IMR-90 (cell line): ENCODE measurements around the gene FBXL16. TPM values are rescaled to one million over a fixed set of nuclear protein-coding genes. Genes with fewer than 3 reads are reported as not detected.
"Not testable (repeated sequence)": the region's sequence is repeated elsewhere in the genome, so short reads cannot be mapped to it uniquely, and the experiment has no call there.

Source experiments
- ATAC-seq: fragments of 200-7000 bp; cut with Tn5 transposase; 2 replicates; pipeline ENCODE4 v1.9.1; 2020; ENCODE audit warnings: low read depth, mild to moderate bottlenecking, moderate library complexity
- BruUV-seq: library from RNA; stranded (reverse); fragments of 400-500 nt; replicated peaks from 2 replicates; lab custom pipeline; 2021; lab: Mats Ljungman, UMichigan
- CTCF ChIA-PET: fragments of 300-600 bp; formaldehyde crosslinking; extraction: SDS; loops from one replicate; lab custom pipeline; 2021; ENCODE audit warnings: antibody characterized with exemption; lab: Yijun Ruan, JAX
- POLR2A ChIA-PET: fragments of 300-600 bp; sonication (Branson Sonifier 250); formaldehyde crosslinking; loops from one replicate; lab custom pipeline; 2022; ENCODE audit warnings: antibody characterized with exemption; ENCODE audit not compliant: unreplicated experiment; lab: Charles Lee
- DNase-seq: peaks from one replicate; pipeline ENCODE4 v3.0.0; 2013
- H2AFZ ChIP-seq: replicated peaks from 2 replicates; pipeline ENCODE3; 2013; ENCODE audit warnings: low read length, mild to moderate bottlenecking; ENCODE audit not compliant: poor library complexity
- H2AK5ac ChIP-seq: 2 replicates; pipeline ENCODE4 v1.6.1; 2013; ENCODE audit warnings: low read depth, low read length, inconsistent platforms
- H2AK9ac ChIP-seq: replicated peaks from 2 replicates; pipeline ENCODE3; 2013; ENCODE audit warnings: mild to moderate bottlenecking, low read depth, low read length, moderate library complexity; ENCODE audit not compliant: poor library complexity
- H2BK120ac ChIP-seq: 2 replicates; pipeline ENCODE4 v1.6.1; 2013; ENCODE audit warnings: low read depth, low read length, inconsistent platforms
- H2BK15ac ChIP-seq: 3 replicates; pipeline ENCODE4 v1.6.1; 2013; ENCODE audit warnings: low read depth, low read length, inconsistent platforms
- H2BK20ac ChIP-seq: 2 replicates; pipeline ENCODE4 v1.6.1; 2013; ENCODE audit warnings: low read depth, mild to moderate bottlenecking, inconsistent platforms, low read length, moderate library complexity
- H2BK5ac ChIP-seq: 2 replicates; pipeline ENCODE4 v1.6.1; 2013; ENCODE audit warnings: mild to moderate bottlenecking, low read depth, low read length, inconsistent platforms; ENCODE audit not compliant: poor library complexity, severe bottlenecking
- H3K14ac ChIP-seq: replicated peaks from 2 replicates; pipeline ENCODE4 v1.6.1; 2013; ENCODE audit warnings: low read depth, low read length, inconsistent platforms
- H3K18ac ChIP-seq: 2 replicates; pipeline ENCODE4 v1.6.1; 2013; ENCODE audit warnings: low read depth, low read length, control low read depth
- H3K23ac ChIP-seq: 2 replicates; pipeline ENCODE4 v1.6.1; 2013; ENCODE audit warnings: low read depth, low read length, inconsistent platforms
- H3K27ac ChIP-seq: 2 replicates; pipeline ENCODE4 v1.5.1; 2013; ENCODE audit warnings: mild to moderate bottlenecking, control low read depth, low read length; ENCODE audit not compliant: insufficient read depth
- H3K27me3 ChIP-seq: 2 replicates; pipeline ENCODE4 v1.6.1; 2013; ENCODE audit warnings: low read length; ENCODE audit not compliant: control insufficient read depth, insufficient read depth
- H3K36me3 ChIP-seq: 2 replicates; pipeline ENCODE4 v1.6.1; 2013; ENCODE audit warnings: low read length, mixed read lengths; ENCODE audit not compliant: control insufficient read depth, insufficient read depth
- H3K4ac ChIP-seq: 2 replicates; pipeline ENCODE4 v1.6.1; 2013; ENCODE audit warnings: low read depth, low read length, inconsistent platforms
- H3K4me1 ChIP-seq: 2 replicates; pipeline ENCODE4 v1.6.1; 2013; ENCODE audit warnings: low read length, mixed read lengths; ENCODE audit not compliant: control insufficient read depth, insufficient read depth
- H3K4me2 ChIP-seq: 2 replicates; pipeline ENCODE4 v1.6.1; 2013; ENCODE audit warnings: low read depth, mild to moderate bottlenecking, control low read depth, low read length, moderate library complexity
- H3K4me3 ChIP-seq: 2 replicates; pipeline ENCODE4 v1.5.1; 2013; ENCODE audit warnings: low read depth, mild to moderate bottlenecking, control low read depth, low read length, moderate library complexity; ENCODE audit not compliant: insufficient read depth
- H3K56ac ChIP-seq: 2 replicates; pipeline ENCODE4 v1.6.1; 2013; ENCODE audit warnings: low read length, inconsistent platforms; ENCODE audit not compliant: insufficient read depth; ENCODE audit errors: extremely low read depth
- H3K79me1 ChIP-seq, 2 experiments: 2 replicates each; pipeline ENCODE4 v1.6.1; 2013; ENCODE audit warnings: low read length in 2 of 2, inconsistent platforms in 1 of 2, low read depth in 1 of 2
- H3K9ac ChIP-seq: 2 replicates; pipeline ENCODE4 v1.6.1; 2013; ENCODE audit warnings: low read depth, low read length, control low read depth
- H3K9me1 ChIP-seq: 2 replicates; pipeline ENCODE4 v1.6.1; 2013; ENCODE audit warnings: low read length, inconsistent platforms; ENCODE audit not compliant: insufficient read depth
- H3K9me3 ChIP-seq: 2 replicates; pipeline ENCODE4 v1.6.1; 2013; ENCODE audit warnings: low read length; ENCODE audit not compliant: control insufficient read depth, insufficient read depth
- H4K20me1 ChIP-seq: 2 replicates; pipeline ENCODE4 v1.6.1; 2013; ENCODE audit warnings: low read length, inconsistent platforms; ENCODE audit not compliant: insufficient read depth
- H4K5ac ChIP-seq: 2 replicates; pipeline ENCODE4 v1.6.1; 2013; ENCODE audit warnings: mild to moderate bottlenecking, low read depth, low read length, control low read depth
- H4K8ac ChIP-seq, 2 experiments: 2 replicates each; pipeline ENCODE4 v1.6.1; 2013; ENCODE audit warnings: low read depth in 2 of 2, low read length in 2 of 2, control low read depth in 1 of 2, inconsistent platforms in 1 of 2
- H4K91ac ChIP-seq: 2 replicates; pipeline ENCODE4 v1.6.1; 2013; ENCODE audit warnings: low read depth, low read length, inconsistent platforms; ENCODE audit not compliant: insufficient read depth
- BHLHE40 ChIP-seq: fragments of 150-350 bp; IDR thresholded peaks from 2 replicates; pipeline ENCODE4 v1.6.1; 2016; ENCODE audit warnings: mild to moderate bottlenecking, low read depth, low read length
- CHD1 ChIP-seq: IDR thresholded peaks from 2 replicates; pipeline ENCODE4 v1.6.1; 2012; ENCODE audit warnings: low read depth, low read length, improper control_type of control experiment
- FOS ChIP-seq: fragments of 150-350 bp; IDR thresholded peaks from 2 replicates; pipeline ENCODE4 v1.6.1; 2016; ENCODE audit warnings: low read depth, low read length
- MAFK ChIP-seq: IDR thresholded peaks from 2 replicates; pipeline ENCODE4 v1.6.1; 2012; ENCODE audit warnings: low read depth, low read length, improper control_type of control experiment
- MAZ ChIP-seq: IDR thresholded peaks from 2 replicates; pipeline ENCODE4 v1.6.1; 2012; ENCODE audit warnings: low read depth, mild to moderate bottlenecking, low read length, improper control_type of control experiment, moderate library complexity, borderline replicate concordance
- MXI1 ChIP-seq: IDR thresholded peaks from 2 replicates; pipeline ENCODE4 v1.6.1; 2012; ENCODE audit warnings: low read depth, mild to moderate bottlenecking, low read length, moderate library complexity, borderline replicate concordance
- RAD21 ChIP-seq: IDR thresholded peaks from 2 replicates; pipeline ENCODE4 v1.6.1; 2012; ENCODE audit warnings: low read length, improper control_type of control experiment
- RCOR1 ChIP-seq: IDR thresholded peaks from 2 replicates; pipeline ENCODE4 v1.6.1; 2012; ENCODE audit warnings: mild to moderate bottlenecking, low read length, improper control_type of control experiment; ENCODE audit not compliant: insufficient replicate concordance
- SMC3 ChIP-seq: fragments of 150-350 bp; IDR thresholded peaks from 2 replicates; pipeline ENCODE4 v1.6.1; 2016; ENCODE audit warnings: low read depth, mild to moderate bottlenecking, antibody characterized with exemption, low read length, moderate library complexity
- WGBS, 2 experiments: methylation state at CpG; one replicate each; pipeline versions ENCODE4 v1.1.5 to v1.1.7; 2013; ENCODE audit warnings: missing lambda C conversion rate in 2 of 2; ENCODE audit not compliant: insufficient read length in 1 of 2; ENCODE audit errors: extremely low coverage in 2 of 2; 5-methylcytosine and 5-hydroxymethylcytosine counted together
- dilution Hi-C: fragments of 300-500 bp; cut with HindIII; formaldehyde crosslinking; loops from one replicate; pipeline ENCODE4 v1.14.3; 2018; ENCODE audit warnings: low sequenced_read_pairs; ENCODE audit not compliant: unreplicated experiment
- in situ Hi-C: fragments of 300-500 bp; cut with MboI; formaldehyde crosslinking; loops from 3 replicates; pipeline ENCODE4 v1.14.3; 2019; ENCODE audit warnings: low sequenced_read_pairs, inconsistent platforms, mixed read lengths
- intact Hi-C: fragments of 100-400 bp; cut with micrococcal nuclease; formaldehyde crosslinking; loops from 2 replicates; pipeline ENCODE4 v1.10.0; 2022
- polyA plus RNA-seq, 3 experiments: library from polyadenylated mRNA; depleted of rRNA; stranded (reverse); fragments of >200 nt; gene quantifications; 2 replicates each; pipeline ENCODE4 v1.2.3, GENCODE V29; 2012; ENCODE audit warnings: low replicate concordance in 1 of 3
- total RNA-seq: library from RNA; depleted of rRNA; stranded (reverse); fragments of >200 nt; gene quantifications from 2 replicates; pipeline ENCODE4 v1.2.3, GENCODE V29; 2012

The FBXL16 gene
- total and polyA plus RNA-seq, 2 of the 4 experiments (the other 2 are of a cell fraction) = 0.18 to 2.2 TPM

DNA sequence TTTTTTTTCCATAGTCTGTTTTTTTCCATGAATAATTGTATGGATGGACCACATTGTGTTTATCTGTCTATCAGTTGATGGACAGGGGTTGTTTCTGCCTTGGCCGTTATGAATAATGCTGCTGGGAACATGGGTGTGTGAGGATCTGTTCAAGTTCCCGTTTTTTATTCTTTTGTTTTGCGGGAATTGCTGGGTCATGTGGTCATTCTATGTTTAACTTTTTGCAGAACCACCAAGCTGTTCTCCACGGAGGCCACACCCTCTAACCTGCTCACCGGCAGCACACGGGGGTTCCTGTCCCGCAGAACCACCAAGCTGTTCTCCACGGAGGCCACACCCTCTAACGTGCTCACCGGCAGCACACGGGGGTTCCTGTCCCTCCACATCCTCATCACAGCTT lies 49.1 kb upstream of the FBXL16 start:
- TF ChIP-seq MAZ = no peak
- TF ChIP-seq MAFK = no peak
- no peak for TF ChIP-seq MXI1
- no peak for TF ChIP-seq FOS
- no peak for TF ChIP-seq BHLHE40
- TF ChIP-seq CHD1 = no peak
- TF ChIP-seq SMC3 = no peak
- no peak for TF ChIP-seq RCOR1
- no peak for TF ChIP-seq RAD21
- Histone ChIP-seq H4K5ac (no peak overlapping the region), H3K4ac (no peak overlapping the region), H3K79me1 (no peaks in the 10 kb centered on the region), H3K9ac (no peak overlapping the region), H3K4me2 (no peak overlapping the region), H2AK5ac (no peak overlapping the region), H2AFZ (no peak overlapping the region), H2AK9ac (no peak overlapping the region), H2BK20ac (no peak overlapping the region), H3K9me3 (peaks cover 3% of the 10 kb centered on the region), H3K56ac (no peak overlapping the region), H3K27me3 (peaks cover 12% of the 10 kb centered on the region), H3K14ac (no peak overlapping the region), H2BK120ac (no peak overlapping the region), H3K9me1 (no peaks in the 10 kb centered on the region), H4K8ac (no peak overlapping the region), H3K23ac (no peak overlapping the region), H4K20me1 (no peaks in the 10 kb centered on the region), H3K4me3 (no peak overlapping the region), H2BK15ac (no peak overlapping the region), H3K27ac (no peak overlapping the region), H2BK5ac (no peak overlapping the region), H3K18ac (no peak overlapping the region), H4K91ac (no peak overlapping the region), H3K36me3 (no peaks in the 10 kb centered on the region), H3K4me1 (no peaks in the 10 kb centered on the region)
- in situ Hi-C loops (no loop called here), intact Hi-C loops (no loop called here), dilution Hi-C loops (no loop called here)
- no peak for DNase-seq
- no TSS peak for BruUV-seq
- 79% methylated on average over 5 of the region's 11 CpGs; no CpG with 5 or more reads in 1 of the 2 experiments for WGBS, 2 experiments
- ATAC-seq = no peak
- ChIA-PET CTCF (no interaction called here), POLR2A (no interaction called here)

DNA sequence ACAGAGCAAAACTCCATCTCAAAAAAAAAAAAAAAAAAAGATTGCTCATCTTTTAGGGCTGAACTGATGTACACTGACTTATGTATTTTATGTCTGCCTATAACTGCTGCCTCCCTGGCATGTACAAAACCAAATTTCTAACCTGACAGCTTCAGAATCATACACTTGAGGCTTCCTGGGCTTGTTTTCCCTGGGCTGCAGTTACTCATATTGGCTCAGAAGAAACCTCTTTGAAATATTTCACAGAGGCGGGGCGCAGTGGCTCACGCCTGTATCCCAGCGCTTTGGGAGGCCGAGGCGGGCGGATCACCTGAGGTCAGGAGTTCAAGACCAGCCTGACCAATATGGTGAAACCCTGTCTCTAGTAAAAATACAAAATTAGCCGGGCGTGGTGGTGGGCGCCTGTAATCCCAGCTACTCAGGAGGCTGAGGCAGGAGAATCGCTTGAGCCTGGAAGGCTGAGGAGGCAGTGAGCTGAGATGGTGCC lies 48.6 kb upstream of the FBXL16 start:
- WGBS, 2 experiments = 100% methylated on average over 2 of the region's 11 CpGs; no CpG with 5 or more reads in 1 of the 2 experiments

More for the DNA sequence above, 48.6 kb upstream of the FBXL16 start:
- intact Hi-C loops, H2AK9ac ChIP-seq, H3K18ac ChIP-seq, H4K20me1 ChIP-seq, ATAC-seq, H3K36me3 ChIP-seq, H2BK15ac ChIP-seq, H3K79me1 ChIP-seq, H3K9me3 ChIP-seq, H2BK120ac ChIP-seq, H2BK5ac ChIP-seq, H4K5ac ChIP-seq, H3K4me3 ChIP-seq, H3K9ac ChIP-seq, H3K4me1 ChIP-seq, H3K56ac ChIP-seq, H3K27ac ChIP-seq, H4K91ac ChIP-seq, H3K23ac ChIP-seq, H3K4me2 ChIP-seq, H3K4ac ChIP-seq, H3K14ac ChIP-seq, dilution Hi-C loops, H4K8ac ChIP-seq, H3K9me1 ChIP-seq, in situ Hi-C loops, DNase-seq, BruUV-seq, H2AFZ ChIP-seq, POLR2A ChIA-PET, H2AK5ac ChIP-seq, H2BK20ac ChIP-seq, CTCF ChIA-PET: not testable (repeated sequence)
- peaks cover 11% of the 10 kb centered on the region for H3K27me3 ChIP-seq
